ENCODE measurements around the gene KRT71. TPM values are rescaled to one million over a fixed set of nuclear protein-coding genes. Genes with fewer than 3 reads are reported as not detected.

Gene KRT71
- total RNA-seq, 1 donor from 2014 or later: not detected

- no peaks in the 10 kb centered on the region for H3K4me1 ChIP-seq
- H3K36me3 ChIP-seq: no peaks in the 10 kb centered on the region
- H3K4me3 ChIP-seq: no peak overlapping the region
- peaks cover 7% of the 10 kb centered on the region for H3K27me3 ChIP-seq (ENCODE audit: low read depth)
- H3K9me3 ChIP-seq (replicated peaks): no peaks in the 10 kb centered on the region
- TF ChIP-seq CTCF (IDR thresholded peaks at IDR 0.05; ENCODE audit: borderline replicate concordance): no peak
- no peak overlapping the region for H3K27ac ChIP-seq (replicated peaks)
- no peak for DNase-seq
- intact Hi-C loops (cut with micrococcal nuclease): no loop called here
Observed at GRCh38 chr12:52541709-52542108, 11.2 kb downstream of the KRT71 start.

DNA sequence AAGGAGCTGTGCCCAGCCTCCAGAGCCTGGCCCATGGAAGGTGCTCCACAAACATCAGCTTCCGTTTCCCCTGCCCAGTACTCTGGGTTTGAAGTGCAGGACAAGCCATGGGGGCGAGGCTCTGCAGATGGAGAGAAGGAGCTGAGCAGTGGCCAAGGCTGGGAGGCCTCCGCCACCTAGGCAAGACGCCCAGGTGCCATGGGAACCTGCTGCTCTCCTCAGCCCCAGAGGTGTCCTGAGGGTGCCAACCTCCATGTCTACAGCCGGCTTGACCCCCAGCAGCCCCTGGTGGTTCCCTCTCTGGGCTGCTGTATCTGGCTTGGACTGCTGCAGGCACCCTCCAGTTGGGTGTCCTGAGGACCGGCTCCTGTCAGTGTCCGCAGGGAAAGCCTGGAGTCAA, 12.4 kb downstream of the KRT71 start:
- no peaks in the 10 kb centered on the region for H3K4me1 ChIP-seq
- no peaks in the 10 kb centered on the region for H3K9me3 ChIP-seq (replicated peaks)
- no peak overlapping the region for H3K4me3 ChIP-seq
- intact Hi-C loops (cut with micrococcal nuclease): no loop called here
- DNase-seq: no peak
- H3K36me3 ChIP-seq: no peaks in the 10 kb centered on the region
- H3K27me3 ChIP-seq (ENCODE audit: low read depth): peaks cover 4% of the 10 kb centered on the region
- TF ChIP-seq CTCF (IDR thresholded peaks at IDR 0.05; ENCODE audit: borderline replicate concordance): no peak
- no peak overlapping the region for H3K27ac ChIP-seq (replicated peaks)

GRCh38 chr12:52539821-52540173, 13.1 kb downstream of the KRT71 start:
- no peaks in the 10 kb centered on the region for H3K36me3 ChIP-seq
- H3K4me1 ChIP-seq: no peaks in the 10 kb centered on the region
- no peak overlapping the region for H3K27ac ChIP-seq (replicated peaks)
- H3K27me3 ChIP-seq (ENCODE audit: low read depth): peaks cover 4% of the 10 kb centered on the region
- H3K4me3 ChIP-seq: no peak overlapping the region
- DNase-seq: no peak
- intact Hi-C loops (cut with micrococcal nuclease): no loop called here
- no peaks in the 10 kb centered on the region for H3K9me3 ChIP-seq (replicated peaks)
- TF ChIP-seq CTCF (IDR thresholded peaks at IDR 0.05; ENCODE audit: borderline replicate concordance): no peak

GRCh38 chr12:52539083-52539820, 13.7 kb downstream of the KRT71 start:
- Histone ChIP-seq H3K36me3 (no peaks in the 10 kb centered on the region), H3K4me3 (no peak overlapping the region), H3K27ac (replicated peaks) (no peak overlapping the region), H3K9me3 (replicated peaks) (no peaks in the 10 kb centered on the region), H3K4me1 (no peaks in the 10 kb centered on the region), H3K27me3 (ENCODE audit: low read depth) (peaks cover 4% of the 10 kb centered on the region)
- no peak for TF ChIP-seq CTCF (IDR thresholded peaks at IDR 0.05; ENCODE audit: borderline replicate concordance)
- DNase-seq: no peak
- intact Hi-C loops (cut with micrococcal nuclease): no loop called here

DNA sequence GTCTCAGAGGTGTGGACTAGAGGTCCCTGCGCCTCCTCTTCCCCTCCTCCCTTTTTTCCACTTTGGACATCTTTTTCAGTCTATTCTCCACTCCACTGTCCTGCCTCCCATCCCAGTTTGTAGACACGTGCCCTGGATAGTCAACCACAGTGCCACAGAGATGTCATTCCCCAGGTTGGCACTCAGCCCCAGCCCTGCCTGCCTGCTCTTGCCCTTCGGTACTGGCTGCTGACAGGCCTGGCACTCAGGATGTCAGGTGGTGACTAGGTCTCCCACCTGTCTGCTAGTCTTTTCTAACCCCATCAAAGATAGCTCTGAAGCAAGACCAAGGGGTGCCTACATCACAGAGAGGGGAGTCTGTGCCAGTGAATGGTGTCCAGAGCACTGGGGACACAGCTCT, 15.8 kb downstream of the KRT71 start:
- H3K9me3 ChIP-seq (replicated peaks): no peaks in the 10 kb centered on the region
- peaks cover 4% of the 10 kb centered on the region for H3K27me3 ChIP-seq (ENCODE audit: low read depth)
- intact Hi-C loops (cut with micrococcal nuclease): no loop called here
- no peaks in the 10 kb centered on the region for H3K4me1 ChIP-seq
- DNase-seq: no peak
- no peak overlapping the region for H3K27ac ChIP-seq (replicated peaks)
- no peak overlapping the region for H3K4me3 ChIP-seq
- no peak for TF ChIP-seq CTCF (IDR thresholded peaks at IDR 0.05; ENCODE audit: borderline replicate concordance)
- H3K36me3 ChIP-seq: no peaks in the 10 kb centered on the region

All from left ventricle myocardium inferior (tissue), 1 donor.